RWPE2 (cell line): Measurements from ENCODE around the gene SNX7.

Experiments used
- ATAC-seq: fragments of 200-7000 bp; cut with Tn5 transposase; 3 replicates; pipeline ENCODE4 v1.9.1; 2021; ENCODE audit warnings: low read depth
- DNase-seq: peaks from one replicate; pipeline ENCODE4 v3.0.0-alpha.2; 2020; ENCODE audit warnings: low spot score
- H3K27ac ChIP-seq: fragments of 450-650 bp; 2 replicates; pipeline ENCODE4 v1.5.1; 2017; ENCODE audit warnings: mild to moderate bottlenecking; ENCODE audit not compliant: poor library complexity, severe bottlenecking
- H3K27me3 ChIP-seq: fragments of 250-450 bp; sonication (Bioruptor Pico); 2 replicates; pipeline ENCODE4 v1.5.1; 2021; ENCODE audit warnings: mild to moderate bottlenecking, moderate library complexity; ENCODE audit not compliant: insufficient read depth, poor library complexity, severe bottlenecking
- H3K36me3 ChIP-seq: fragments of 250-450 bp; sonication (Bioruptor Pico); 2 replicates; pipeline ENCODE4 v1.5.1; 2020; ENCODE audit warnings: low read depth, mild to moderate bottlenecking, moderate library complexity
- H3K4me1 ChIP-seq: fragments of 250-450 bp; sonication (Bioruptor Pico); 2 replicates; pipeline ENCODE4 v1.5.1; 2021; ENCODE audit warnings: mild to moderate bottlenecking, moderate library complexity; ENCODE audit not compliant: insufficient read depth, poor library complexity, severe bottlenecking
- H3K4me3 ChIP-seq: fragments of 250-450 bp; sonication (Bioruptor Pico); 2 replicates; pipeline ENCODE4 v1.5.1; 2021; ENCODE audit warnings: mild to moderate bottlenecking, moderate library complexity; ENCODE audit not compliant: severe bottlenecking
- H3K9me3 ChIP-seq: fragments of 250-450 bp; sonication (Bioruptor Pico); 2 replicates; pipeline ENCODE4 v1.5.1; 2021; ENCODE audit warnings: mild to moderate bottlenecking, moderate library complexity; ENCODE audit not compliant: severe bottlenecking
- TF ChIP-seq, protein P1 (sequence below): fragments of 450-650 bp; IDR thresholded peaks from one replicate; pipeline ENCODE4 v1.5.1; 2017; ENCODE audit warnings: mild to moderate bottlenecking, moderate library complexity; ENCODE audit not compliant: poor library complexity, severe bottlenecking

The SNX7 gene

DNA sequence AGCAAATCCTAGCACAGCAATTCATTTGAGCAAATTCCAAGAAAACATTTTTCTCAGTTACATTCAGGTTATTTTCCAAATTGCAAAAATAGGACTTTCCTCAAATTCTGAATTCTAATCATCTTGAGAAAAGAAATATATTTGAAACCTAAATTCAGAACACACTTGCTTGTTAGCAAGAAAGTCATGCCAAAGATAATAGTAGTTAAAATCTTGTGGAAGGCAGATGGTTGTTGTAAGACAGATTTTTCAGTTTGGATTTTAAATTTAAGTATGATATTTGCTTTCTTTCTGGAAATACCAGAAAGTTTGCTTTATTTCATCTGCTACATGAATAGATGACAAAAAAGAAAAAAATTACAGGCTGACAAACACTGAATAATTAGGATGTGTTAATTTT, 29.1 kb downstream of the SNX7 start:
- H3K4me1 ChIP-seq = no peaks in the 10 kb centered on the region
- ATAC-seq = no peak
- H3K27ac ChIP-seq = no peak overlapping the region
- peaks cover 23% of the 10 kb centered on the region for H3K36me3 ChIP-seq
- no peak overlapping the region for H3K4me3 ChIP-seq
- no peak for DNase-seq
- H3K27me3 ChIP-seq = no peaks in the 10 kb centered on the region
- no peaks in the 10 kb centered on the region for H3K9me3 ChIP-seq
- TF ChIP-seq, protein P1, sequence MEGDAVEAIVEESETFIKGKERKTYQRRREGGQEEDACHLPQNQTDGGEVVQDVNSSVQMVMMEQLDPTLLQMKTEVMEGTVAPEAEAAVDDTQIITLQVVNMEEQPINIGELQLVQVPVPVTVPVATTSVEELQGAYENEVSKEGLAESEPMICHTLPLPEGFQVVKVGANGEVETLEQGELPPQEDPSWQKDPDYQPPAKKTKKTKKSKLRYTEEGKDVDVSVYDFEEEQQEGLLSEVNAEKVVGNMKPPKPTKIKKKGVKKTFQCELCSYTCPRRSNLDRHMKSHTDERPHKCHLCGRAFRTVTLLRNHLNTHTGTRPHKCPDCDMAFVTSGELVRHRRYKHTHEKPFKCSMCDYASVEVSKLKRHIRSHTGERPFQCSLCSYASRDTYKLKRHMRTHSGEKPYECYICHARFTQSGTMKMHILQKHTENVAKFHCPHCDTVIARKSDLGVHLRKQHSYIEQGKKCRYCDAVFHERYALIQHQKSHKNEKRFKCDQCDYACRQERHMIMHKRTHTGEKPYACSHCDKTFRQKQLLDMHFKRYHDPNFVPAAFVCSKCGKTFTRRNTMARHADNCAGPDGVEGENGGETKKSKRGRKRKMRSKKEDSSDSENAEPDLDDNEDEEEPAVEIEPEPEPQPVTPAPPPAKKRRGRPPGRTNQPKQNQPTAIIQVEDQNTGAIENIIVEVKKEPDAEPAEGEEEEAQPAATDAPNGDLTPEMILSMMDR = no peak

DNA sequence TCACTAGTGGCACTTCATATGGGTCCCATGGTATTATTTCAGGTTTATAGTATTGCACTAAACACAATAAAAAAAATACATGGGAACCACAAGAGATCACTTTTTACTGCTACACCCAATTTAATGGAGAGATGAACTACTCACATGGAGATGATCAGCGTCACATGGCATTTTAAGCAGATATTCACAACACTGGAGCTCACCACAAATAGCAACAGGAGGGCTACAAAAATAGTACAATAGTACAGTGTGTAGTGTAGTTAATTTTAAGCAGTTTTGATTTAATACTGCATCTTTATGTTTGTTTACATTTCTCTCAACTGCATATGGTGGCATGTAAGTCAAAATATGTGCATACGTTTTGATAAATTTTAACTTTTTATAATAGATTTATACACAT, 31.0 kb downstream of the SNX7 start:
- TF ChIP-seq, protein P1 = no peak
- Histone ChIP-seq H3K27ac (no peak overlapping the region), H3K27me3 (no peaks in the 10 kb centered on the region), H3K4me1 (no peaks in the 10 kb centered on the region), H3K9me3 (no peaks in the 10 kb centered on the region), H3K36me3 (peaks cover 16% of the 10 kb centered on the region), H3K4me3 (no peak overlapping the region)
- no peak for ATAC-seq
- DNase-seq = no peak

DNA sequence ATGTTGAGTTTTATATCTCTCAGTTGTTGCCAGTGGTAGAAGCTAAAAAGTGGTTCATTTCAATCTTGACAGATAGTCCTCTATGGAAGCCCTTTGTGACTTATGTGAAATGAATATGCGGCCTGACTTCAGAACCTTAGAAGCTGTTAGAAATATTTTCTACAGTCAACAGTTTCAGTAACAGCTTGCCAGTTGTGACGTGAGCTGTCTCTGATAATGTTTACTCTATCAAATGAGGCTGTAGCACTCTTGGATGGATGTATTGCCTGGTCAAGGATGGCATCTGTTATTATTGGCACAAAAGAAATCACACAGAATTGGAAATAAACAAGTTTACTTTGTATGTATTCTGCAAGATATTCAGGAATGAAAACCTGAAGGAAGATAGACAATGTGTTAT, 31.9 kb downstream of the SNX7 start:
- no peak for DNase-seq

DNA sequence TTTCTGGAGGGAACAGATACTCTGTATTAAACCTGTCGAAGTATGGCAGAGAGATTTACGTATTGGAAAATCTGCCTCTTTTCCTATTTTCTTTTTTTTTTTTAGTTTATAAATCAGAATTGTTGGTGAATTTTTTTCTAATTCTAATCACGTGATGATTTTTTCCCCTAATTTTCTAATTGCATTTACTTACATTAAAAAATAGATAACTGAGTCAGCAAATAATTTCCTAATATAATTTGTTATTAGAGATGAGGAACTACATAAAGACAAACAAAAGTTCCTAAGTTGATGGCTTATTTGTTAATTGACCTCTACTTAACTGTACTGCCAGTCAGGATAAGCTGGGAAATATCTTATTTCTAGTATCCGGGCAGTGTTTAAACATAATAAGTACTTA, 34.6 kb downstream of the SNX7 start:
- TF ChIP-seq, protein P1 = no peak
- Histone ChIP-seq H3K36me3 (peaks cover 24% of the 10 kb centered on the region), H3K27me3 (no peaks in the 10 kb centered on the region), H3K9me3 (no peaks in the 10 kb centered on the region), H3K27ac (no peak overlapping the region), H3K4me3 (no peak overlapping the region), H3K4me1 (peaks cover 5% of the 10 kb centered on the region)
- ATAC-seq (no peak), DNase-seq (no peak)

More for the DNA sequence above, 31.9 kb downstream of the SNX7 start:
- H3K9me3 ChIP-seq = no peaks in the 10 kb centered on the region
- no peaks in the 10 kb centered on the region for H3K4me1 ChIP-seq
- TF ChIP-seq, protein P1 = no peak
- ATAC-seq = no peak
- H3K36me3 ChIP-seq = peaks cover 16% of the 10 kb centered on the region
- H3K27me3 ChIP-seq = no peaks in the 10 kb centered on the region
- no peak overlapping the region for H3K27ac ChIP-seq
- no peak overlapping the region for H3K4me3 ChIP-seq

DNA sequence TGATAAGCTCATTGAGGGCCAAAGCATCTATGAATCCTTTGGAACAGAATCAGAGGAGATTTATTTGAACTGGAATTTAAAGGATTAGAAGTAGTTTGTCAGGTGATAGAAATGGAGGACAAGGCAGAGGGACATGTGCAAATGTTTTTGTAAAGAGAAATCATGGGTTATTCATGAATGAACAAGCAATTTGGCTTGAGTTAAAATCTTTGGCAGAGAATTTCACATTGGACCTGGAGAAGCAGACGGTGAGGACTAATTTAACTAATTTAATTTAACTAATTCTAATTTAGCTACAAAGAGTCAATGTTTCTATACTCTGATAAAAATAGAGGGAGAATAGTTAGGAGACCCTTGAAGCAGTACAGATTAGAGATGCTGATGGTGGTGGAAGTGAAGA, 36.3 kb downstream of the SNX7 start:
- TF ChIP-seq, protein P1 = no peak
- H3K4me1 ChIP-seq = peaks cover 5% of the 10 kb centered on the region
- DNase-seq (no peak), ATAC-seq (no peak)
- no peak overlapping the region for H3K4me3 ChIP-seq
- H3K9me3 ChIP-seq = no peaks in the 10 kb centered on the region
- H3K36me3 ChIP-seq = peaks cover 15% of the 10 kb centered on the region
- H3K27ac ChIP-seq = no peak overlapping the region
- no peaks in the 10 kb centered on the region for H3K27me3 ChIP-seq
